ENCODE data around the gene FRS3.

The FRS3 gene

DNA sequence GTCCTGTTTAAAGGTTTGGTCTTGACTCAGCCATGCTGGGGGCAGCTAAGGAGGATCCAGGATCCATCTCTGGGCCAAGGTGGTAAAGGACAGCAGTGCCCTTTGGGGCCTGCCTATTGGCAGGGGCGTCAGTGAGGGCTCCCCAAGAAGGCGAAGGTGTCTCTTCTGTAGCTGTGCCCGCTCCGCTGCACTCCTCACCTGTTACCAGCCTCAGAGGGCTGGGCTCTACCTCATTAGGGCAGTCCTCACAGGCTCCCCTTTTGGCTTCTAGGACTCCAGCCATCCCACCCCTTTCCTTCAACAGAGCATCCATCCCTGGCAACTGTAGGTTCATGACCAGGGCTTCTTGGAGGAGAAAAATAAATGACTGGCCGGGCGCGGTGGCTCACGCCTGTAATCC, 10.3 kb downstream of the FRS3 start:
- DNase-seq (ENCODE audit: low read depth), result no peak

DNA sequence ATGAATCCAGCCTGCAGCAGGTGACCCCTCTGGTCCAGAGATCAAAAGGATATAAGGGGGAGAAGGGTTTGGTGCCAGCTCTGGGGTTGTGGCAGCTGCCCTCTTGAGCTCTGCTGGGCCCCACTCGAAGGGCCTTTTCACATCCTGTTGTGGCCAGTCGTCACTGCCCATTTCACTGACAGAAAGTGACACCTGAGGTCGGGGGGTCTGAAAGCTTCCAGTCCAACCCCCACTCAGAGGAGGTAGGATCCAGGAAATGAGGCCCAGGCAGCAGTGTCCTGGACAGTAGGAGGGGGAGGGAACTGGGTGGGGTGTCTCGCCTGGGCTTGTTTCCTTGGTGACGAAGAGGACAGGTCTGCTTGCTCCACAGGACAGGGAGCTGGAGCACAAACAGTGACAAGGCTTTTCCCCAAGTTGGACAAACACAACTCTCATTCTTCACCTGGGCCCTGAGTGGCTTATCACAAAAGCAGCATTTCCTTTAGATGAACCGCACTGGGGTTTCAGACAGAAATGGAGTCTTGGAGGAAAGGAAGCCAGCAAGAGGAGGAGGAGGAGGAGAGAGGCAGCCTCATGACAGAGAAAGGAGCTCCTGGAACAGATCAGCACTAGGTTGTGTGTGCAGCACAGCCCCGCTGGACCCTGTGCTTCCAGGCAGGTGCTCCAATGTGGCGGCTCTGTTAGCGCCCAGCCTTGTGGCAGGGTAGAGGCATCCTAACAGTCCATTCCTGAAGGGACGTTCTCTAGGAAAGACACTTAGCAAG, 11.0 kb downstream of the FRS3 start:
- no peak for DNase-seq (ENCODE audit: low read depth)

DNA sequence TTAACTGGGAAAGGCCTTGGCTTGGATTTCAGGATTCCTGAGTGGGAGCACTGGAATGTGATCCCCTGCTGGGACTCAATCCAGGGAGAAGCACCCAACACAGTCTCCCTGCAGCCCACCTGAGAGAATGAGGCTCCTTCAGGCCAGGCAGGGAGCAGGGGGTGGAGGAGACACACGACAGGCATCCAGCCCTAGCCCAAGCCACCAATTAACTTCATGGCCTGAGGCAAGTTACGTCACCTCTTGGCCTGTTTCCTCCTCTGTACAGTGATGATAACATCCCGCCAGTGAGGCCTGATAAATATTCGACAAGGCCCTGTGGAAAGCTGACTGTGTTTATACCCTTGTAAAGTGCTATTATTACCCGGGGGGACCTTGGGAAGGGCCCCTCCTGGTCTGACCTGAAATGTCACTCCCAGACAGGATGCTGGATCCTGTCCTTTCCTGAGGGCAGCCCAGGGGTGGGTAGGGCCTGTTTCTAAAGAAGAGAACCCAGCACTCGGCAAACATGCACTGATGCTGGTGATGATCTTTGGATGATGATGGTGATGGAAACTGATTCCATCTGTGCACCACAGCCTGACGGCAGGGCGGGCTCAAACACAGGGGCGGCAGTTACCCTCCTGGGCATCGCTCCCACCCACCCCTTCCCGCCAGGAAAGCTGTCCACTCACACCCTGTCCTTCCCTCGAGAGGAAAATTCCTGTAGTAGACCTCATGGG, 12.4 kb downstream of the FRS3 start:
- DNase-seq (ENCODE audit: low read depth), result peak; percentile 95

DNA sequence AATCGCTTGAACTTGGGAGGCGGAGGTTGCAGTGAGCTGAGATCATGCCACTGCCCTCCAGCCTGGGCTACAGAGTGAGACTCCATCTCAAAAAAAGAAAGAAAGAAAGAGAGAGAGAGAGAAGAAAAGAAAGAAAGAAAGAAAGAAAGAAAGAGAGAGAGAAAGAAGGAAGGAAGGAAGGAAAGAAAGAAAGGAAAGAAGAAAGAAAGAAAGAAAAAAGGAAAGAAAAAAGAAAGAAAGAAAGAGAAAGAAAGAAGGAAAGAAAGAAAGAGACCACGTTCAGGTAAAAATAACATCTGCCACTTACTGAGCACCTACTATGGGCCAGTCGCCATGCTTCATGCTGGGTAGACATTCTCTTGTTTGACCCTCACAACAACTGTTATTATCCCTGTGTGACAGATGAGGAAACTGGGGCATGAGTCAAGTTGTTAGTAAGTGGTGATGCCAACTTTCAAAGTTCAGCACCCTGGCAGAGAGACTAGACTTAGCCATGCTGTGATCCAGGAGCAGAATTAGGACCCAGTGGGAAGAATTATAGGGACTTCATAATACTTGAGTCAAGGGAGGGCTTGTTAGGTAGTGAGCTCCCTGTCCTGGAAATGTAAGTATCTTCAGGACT, 13.5 kb downstream of the FRS3 start:
- DNase-seq (ENCODE audit: low read depth), result peak; percentile 42

DNA sequence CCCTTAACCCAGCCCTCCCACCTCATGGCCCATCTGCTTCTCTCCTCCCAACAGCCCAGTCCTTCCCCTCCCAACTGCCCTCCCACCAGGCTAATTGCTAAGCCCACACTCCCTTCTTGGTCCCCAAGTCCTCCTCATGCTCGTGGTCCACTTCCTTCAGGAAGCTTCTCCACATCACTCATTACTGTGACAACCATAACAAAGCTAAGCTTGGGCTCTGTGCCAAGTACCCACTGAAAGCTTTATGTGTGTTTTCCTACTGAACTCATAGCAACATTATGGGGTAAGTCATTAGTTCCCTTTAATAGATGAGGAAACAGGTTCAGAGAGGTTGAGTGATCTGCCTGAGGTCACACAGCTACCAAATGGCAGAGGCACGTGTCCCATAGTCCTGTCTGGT, 16.2 kb downstream of the FRS3 start:
- no peak for DNase-seq (ENCODE audit: low read depth)

DNA sequence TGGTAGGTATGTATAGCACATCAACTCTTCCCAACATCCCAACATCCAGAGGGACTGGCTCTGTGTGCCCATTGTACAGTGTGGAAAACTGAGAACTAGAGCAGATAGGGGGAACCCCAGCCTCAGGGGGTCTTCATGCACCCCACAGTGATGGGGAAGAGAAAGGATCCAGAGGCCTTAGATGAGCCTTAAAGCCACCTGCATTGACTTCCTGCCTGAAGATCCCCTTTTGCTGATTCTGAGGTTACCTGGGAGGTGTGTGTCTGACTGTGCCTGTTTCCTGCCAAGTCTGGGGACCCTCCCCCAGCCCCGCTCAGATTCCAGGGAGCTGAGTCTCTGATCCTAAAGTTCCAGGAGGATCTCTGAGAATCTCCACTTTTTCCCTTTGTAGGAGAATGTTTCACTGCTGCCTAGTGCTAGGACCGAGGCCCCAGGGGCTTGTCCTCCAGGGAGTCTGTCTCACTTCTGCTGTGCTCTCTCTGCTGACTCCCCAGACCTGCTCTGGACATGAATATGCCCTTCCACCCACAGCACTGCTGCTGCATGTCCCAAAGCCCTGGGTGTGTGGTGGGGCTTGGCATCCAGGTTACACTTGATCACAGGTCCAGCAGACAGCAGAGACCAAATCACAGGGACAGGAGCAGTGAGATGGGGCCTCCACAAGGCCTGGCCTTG, 19.7 kb downstream of the FRS3 start:
- DNase-seq (ENCODE audit: low read depth), result no peak

DNA sequence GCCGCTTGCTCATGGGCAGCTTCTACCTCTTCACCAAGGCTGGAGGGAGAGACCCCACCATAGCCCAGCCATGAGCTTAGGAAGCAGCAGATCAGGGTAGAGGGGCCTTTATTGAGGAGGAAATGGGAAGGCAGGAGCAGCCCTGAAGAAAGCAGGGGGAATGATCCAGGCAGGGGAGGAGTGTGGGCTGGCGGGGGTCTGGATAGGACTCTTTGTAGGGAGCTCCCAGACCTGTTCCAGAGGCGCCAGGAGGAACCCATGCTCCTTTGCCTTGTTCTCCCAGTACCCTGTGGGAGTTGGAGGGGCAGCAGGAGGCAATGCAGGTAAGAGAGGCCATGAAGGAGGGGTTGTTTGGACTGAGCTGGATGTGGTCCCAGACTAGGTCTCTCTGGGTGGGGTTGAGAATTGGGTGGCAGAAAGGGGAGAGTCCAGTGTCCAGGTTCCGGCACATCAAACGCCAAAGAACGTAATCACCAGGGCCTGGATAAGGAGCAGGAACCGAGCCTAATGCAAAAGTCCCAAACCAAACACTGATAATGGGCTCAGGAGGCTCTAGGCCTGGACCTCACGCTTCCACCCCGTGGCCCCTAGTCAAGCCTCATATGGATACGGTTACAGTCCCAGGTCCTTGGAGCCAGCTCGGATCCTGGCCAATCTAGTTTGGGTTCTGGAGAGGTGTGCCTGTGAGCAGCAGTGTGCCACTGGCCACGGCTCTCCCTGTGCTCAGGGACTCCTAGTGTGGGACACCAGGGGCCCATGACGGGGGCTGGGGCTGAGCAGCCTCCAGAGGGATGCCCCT, 20.4 kb downstream of the FRS3 start:
- DNase-seq (ENCODE audit: low read depth), result no peak

DNA sequence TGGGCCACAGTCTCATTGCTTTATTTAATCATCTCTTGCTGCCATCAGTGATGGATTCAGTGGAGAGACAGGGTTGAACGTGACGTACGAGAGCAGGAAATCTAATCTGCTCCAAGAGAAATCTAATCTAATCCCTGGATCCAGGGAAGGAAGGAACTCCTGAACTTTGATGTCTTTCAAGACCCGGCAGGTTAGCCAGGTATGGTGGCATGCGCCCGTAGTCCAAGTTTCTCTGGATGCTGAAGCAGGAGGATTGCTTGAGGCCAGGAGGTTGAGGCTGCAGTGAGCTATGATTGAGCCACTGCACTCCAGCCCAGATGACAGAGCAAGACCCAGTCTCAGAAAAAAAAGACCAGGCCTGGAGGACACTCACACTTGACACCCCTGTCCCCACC, 21.1 kb downstream of the FRS3 start:
- DNase-seq (ENCODE audit: low read depth), result no peak

DNA sequence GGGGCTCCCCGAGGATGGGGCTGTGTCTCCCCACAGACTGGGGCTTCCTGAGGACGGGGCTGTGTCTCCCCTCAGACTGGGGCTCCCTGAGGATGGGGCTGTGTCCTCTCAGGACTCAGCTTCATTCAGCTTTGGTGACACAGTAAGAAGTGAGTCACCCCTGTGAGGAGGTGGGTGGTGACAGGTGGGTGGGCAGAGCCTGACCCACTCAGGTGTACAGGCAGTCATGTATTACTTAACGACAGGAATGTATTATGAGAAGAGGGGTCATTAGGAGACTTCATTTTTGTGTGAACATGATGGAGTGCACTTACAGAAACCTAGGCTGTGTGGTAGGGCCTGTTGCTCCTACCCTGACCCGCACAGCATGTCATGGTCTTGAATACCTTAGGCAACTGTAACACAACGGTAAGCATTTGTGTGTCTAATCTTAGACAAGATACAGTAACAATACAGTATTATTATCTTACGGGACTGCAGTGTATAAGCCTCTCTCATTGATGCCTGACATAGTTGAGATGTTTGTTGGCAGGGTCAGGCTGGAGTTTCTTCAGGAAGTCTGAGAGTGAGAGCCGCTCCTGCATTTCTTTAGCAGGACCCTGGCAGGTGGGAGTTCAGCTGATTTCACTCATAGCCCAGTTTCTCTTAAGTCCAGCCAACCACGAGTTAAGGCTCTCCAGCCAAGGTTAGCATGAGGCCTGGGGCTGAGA, 21.6 kb downstream of the FRS3 start:
- DNase-seq (ENCODE audit: low read depth), result no peak

DNA sequence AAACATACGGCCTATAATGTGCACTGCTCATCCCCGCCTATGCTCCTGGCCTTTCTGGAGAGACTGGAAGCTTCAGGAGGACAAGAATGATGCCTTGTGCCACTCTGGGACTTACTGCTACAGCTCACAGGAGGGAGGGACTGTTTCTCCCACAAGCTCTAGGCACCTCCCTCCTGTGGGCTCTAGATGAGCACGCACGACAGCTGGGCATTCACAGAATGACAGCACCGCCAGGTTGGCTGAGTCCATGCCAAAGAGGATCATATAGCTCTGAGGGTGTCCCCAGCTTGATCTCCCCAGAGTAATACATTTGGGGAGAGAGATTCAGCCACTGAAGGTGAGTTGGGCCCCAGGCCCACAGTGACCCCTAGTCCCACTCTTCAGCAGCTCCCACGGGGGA, 22.4 kb downstream of the FRS3 start:
- DNase-seq (ENCODE audit: low read depth), result no peak

DNA sequence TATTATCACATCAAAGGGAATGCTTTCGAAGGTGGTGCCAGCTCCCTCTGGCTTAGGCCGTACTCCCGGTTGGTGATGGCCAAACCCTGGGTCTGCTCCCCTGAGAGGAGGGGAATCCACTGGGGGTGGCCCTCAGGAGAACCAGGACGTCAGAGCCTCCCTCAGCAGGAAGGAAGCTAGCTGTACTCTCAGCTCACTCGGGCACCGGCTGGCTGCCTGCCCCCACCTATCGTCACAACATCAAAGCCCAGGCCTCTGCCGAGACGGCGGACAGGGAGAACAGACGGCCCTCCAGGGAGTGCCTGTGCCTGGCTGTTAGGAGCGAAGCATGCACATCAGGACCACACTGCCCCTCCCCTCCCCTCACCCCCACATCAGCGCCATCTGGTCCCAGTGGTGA, 23.3 kb downstream of the FRS3 start:
- no peak for DNase-seq (ENCODE audit: low read depth)

DNA sequence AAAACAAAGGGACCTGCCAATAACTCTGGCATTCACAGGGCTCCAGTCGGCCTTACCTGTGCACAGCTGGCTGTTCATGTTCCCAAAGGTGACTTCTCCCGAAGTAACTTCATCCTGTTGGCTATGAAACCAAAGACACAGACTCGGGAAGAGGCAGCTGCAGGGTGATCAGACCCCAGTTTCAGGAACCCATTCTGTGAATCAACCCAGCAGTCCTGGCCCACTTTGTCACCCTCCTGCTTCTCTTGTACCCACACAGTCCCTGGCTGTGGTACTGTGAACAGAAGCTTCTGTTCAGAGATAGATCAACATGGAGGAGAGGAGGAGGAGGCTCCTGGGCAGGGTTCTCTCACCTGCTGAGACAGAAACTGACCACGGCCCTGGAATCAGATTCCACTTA, 23.8 kb downstream of the FRS3 start:
- no peak for DNase-seq (ENCODE audit: low read depth)

DNA sequence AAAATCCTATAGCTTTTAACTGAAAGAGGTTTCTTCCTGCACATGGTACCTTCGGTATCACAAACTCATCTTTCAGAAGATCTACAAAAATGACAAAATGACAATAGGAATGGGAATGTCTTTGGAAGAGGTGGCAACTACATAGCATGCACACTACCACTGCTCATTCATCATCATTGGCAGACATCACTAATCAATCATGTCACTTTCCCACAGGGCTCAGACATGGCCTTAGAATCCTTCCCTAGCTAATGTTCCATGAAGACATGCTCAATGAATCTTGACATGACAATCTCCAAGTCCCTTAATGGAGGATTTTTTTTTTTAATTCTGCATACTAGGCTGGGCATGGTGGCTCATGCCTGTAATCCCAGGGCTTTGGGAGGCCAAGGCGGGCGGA, 29.3 kb downstream of the FRS3 start:
- no peak for DNase-seq (ENCODE audit: low read depth)

DNA sequence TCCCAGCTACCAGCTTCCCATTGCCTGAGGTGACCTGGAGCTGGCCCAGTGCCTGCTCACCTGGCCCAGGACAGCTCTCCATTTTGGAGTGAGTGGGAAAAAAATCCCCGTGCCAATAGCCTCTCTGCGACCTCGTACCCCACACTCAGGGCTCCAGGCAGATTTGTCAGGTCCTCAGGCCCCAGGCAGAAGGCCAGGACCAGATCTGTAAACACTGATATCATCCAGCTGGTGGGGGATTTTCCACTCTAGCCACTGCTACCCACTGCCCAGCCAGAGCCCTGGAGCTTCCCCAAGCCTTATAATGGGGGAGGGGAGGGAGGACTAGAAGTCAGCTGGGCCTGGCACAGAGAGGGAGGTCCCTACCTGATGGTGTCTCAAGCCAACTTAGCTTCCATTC, 31.2 kb downstream of the FRS3 start:
- no peak for DNase-seq (ENCODE audit: low read depth)

DNA sequence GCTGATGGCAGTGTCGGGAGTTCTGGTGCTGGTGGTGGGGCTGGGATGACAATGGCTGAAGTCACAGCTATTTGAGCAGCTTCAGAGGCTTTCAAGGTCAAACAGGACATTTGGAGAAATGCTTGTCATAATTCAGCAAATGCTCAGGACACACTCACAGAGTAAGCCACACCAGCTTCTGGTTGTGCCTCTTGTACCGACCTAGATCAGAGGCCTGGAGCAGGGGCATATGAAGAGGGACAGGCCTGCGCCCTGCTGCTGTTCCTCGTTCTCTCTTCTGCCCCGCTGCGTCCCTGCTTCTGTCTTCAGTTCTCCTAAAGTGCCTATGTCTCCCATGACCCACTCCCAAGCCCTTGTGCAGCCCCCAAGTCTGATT, 31.6 kb downstream of the FRS3 start:
- DNase-seq (ENCODE audit: low read depth), result no peak

DNA sequence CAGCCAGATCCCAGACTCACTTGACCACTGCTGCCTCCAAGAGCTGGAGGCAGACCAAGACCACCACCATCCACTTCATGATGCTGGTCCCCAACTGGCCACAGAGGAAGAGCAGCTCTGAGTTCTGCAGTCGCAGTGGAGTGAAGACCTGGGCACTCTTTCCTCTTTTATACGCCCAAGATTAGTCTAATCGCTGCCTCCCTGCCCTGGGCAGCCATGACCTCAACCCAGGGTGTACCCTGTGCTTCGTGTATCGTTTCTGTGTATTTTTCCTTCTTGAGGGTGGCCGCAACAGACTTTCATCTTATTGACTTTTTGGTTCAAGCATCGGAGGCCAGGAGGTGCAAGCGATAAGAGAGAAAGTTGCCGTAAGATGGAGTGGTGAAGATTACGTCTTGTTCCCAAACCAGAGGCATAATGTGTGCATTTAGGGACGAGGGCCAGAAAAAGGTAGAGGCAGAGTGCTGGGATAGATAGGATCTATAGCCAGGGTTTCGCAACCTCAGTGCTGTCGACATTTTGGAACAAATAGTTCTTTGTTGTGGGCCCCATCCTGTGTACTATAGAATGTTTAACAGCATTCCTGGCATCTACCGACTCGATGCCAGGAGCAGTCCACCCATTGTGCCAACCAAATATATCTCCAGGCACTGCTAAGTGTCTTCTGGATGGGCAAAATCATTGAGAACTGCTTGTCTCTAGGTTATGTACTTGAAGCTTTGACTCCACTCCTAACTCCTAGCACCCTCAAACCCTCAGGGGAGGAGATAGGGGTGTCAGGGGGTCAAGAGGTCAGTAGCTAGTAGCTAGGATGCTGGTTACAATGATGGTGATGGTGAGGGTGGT, 32.2 kb downstream of the FRS3 start, which contains the start of gene PGC:
TSS of gene PGC (minus strand) at position 142 of the 846 bp plus-strand sequence. CDS start at position 79, 63 bp downstream.
- DNase-seq (ENCODE audit: low read depth), result no peak

DNA sequence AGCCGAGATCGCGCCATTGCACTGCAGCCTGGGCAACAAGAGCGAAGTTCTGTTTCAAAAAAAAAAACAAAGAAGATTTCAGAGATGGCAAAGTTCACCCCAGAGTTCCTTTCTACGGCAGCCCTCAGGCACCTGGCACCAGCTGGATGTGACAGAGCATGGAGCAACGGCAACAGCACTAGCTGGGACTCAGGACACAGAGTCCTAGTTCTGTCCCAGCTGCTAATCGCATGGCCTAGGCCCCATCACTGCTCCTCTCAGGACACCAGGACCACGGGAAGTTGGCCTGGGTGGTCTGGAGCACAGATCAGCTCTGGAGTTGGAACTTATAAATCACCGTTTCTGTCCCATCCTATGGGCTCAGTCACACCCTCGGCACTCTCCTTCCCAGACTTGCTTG, 33.6 kb downstream of the FRS3 start:
- DNase-seq (ENCODE audit: low read depth), result no peak

DNA sequence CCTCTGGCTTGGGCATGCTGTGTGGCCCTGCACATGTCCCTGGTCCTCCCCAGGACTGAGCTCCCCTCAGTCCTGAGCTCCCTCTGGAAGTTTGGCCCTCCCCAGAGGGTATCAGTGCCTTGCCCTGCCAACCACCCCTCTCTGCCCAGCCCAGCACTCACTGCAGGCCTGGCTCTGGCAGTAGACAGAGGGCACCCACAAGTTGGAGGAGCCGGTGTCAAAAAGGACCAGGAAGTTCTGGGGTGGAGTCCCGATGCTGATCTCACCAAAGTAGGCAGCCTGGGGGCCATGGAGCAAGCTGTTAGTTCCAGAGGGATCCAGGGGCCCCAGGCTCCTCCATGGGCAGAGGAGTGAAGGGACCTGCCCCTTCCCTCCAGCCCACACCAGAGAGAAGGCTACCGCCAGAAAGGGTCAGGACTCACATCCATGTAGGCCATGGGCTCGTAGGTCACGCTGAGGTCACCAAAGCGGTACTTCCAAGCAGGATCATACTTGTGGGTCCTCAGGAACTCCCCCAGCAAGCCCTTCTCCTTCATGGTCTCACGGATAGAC, 35.4 kb downstream of the FRS3 start:
- DNase-seq (ENCODE audit: low read depth), result no peak

DNA sequence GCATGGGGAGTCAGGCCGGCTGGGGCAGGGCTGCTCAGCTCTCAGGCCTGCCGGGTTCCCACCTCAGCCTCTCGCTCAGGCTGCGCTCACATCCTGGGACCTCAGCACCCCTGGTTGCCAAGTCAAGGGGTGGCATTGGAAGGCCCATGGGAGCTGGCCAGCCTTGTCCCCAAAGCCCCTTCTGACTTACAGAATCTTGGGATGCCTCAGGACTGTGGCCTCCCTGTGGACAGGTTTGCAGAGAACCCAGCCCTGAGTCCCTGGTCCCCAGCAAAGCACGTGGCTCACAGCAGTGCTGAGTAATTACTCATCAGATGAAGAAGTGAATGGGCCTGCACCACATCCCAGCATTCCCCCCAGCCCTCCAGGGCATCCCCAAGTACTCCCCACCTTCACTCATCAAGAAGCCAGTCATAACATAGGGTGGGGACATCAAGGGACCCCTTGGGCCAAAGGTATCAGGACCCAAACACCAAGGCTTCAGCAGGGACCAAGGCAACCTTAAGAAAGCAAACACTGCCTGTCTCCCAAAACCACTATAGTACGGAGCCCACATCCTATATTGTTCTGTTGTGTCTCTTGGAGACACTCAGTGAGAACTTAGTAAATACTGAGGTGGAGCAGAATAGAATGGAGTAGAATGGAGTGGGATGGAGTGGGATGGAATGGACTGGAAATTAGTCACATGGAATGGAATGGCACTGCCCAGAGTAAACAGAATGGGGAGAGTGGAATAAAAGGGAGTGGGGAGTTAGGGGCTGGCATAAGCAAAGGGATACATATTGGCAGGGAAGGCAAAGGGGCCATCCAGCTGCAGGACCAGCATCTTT, 36.1 kb downstream of the FRS3 start:
- DNase-seq (ENCODE audit: low read depth), result no peak

Data from ELR (cell line).